Fibroblast of skin of abdomen (primary cell): Measurements from ENCODE around the gene HOXA11. TPM values are rescaled to one million over a fixed set of nuclear protein-coding genes. Genes with fewer than 3 reads are reported as not detected.
A peak's percentile ranks its signal among the peaks of the same experiment; 100 is the strongest.

Experiments
- DNase-seq: peaks from one replicate; pipeline ENCODE4 v3.0.0-alpha.2; 2013
- polyA plus RNA-seq, 2 experiments: library from polyadenylated mRNA; unstranded; fragments of 120-200 nt; gene quantifications; one replicate each; pipeline ENCODE4 v1.2.1, GENCODE V29; 2013; ENCODE audit not compliant: insufficient read length in 2 of 2

Gene HOXA11
- 2.3 TPM for polyA plus RNA-seq (2013, experiment 1 of 2; ENCODE audit: insufficient read length)
- 2.2 TPM for polyA plus RNA-seq (2013, experiment 2 of 2; ENCODE audit: insufficient read length)

- DNase-seq, result peak; percentile 74
Measured at GRCh38 chr7:27185013-27185853, at the start of gene HOXA11. TSS of gene HOXA11 (minus strand) at chr7:27185232. CDS start at chr7:27185144, 88 bp downstream.

DNA sequence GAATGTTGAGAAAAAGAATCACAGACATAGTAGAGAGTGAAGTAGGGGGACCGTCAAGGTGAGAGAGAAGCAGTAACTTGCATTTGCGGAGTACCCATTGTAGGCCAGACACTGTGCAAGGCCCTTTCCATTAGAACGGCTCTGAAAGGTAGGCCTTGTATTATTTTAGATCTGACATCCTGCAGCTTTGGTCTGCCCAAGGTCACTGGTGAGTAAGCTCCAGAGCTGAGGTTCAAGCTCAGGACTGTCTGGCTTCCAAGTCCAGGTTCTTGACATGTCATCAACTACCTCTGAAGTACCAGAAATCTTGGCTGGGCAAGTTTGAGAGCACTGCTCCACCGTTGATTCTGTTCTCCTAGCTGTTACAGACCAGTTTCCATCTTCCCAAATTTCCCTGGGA lies 44.4 kb upstream of the HOXA11 start:
- no peak for DNase-seq

DNA sequence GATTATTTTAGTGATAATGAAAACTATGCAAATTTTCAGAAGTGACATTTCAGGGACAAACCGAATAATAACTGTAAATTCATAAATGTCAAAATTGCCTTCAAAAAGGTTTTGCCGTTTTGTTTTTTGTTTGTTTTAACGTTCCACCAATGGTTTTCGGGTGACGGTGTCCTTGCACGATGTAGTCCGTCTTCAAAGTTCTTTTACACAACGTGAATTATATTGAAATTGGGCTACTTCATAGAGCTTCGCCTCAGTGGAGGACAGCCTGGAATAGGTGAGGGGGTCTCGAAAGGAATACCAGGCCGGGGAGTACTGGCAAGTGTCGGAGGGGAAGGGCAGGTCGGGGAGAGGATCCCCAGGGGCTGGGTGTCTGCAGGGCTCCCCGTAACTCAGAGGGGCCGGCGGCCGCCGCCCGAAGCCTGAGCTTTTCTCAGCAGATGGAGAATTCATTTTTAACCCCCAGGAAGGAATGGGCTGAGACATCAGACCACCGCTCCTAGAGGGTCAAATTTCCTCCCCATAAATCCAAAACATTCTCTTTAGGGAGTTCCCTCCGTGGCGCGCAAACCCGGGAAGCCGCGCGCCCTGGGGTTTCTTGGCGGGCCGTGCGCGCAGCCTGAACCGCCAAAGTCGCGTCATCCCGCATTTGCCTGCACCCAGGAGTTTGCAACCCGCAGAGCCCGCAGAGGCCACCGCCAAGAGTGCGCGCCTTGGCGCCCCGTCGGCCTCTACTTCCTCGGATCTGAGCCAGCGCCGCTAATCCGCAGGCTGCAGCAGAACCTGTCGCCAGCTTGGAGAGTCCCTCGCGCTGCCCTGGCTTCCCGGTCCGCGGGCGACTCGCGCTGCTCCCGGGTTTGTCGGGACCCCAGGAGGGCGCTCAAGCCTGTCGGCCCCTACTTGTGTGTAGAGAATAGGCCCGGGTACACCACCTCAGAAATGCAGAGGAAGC lies 40.2 kb upstream of the HOXA11 start:
- no peak for DNase-seq

GRCh38 chr7:27223941-27224575 lies 39.0 kb upstream of the HOXA11 start:
- no peak for DNase-seq

DNA sequence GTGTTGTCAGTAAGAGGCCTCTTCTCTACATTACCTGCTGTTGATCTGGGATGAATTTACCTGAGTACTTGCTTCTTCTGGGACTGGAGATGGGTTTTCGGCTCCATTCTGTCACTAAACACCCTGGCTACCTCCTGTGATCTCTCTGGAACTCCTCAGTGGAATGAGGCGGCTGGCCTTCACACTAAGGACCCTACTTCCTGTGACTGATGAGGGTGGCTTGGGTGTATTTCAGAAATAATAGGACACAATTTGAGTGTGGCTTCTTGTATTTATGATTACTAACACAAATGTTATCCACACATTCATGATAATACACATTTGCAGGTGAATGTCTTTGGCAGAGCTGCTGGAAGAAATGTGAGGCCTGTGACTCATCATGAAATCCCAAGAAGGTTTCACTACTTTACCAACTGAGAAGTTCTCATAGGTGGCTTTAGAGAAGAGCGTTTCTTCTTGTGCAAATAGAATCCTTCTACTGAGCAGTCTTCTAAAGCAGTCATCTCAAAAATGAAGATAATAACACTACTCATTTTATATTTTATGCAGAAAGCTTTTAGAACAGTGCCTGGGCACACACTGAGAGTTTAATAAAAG lies 36.3 kb upstream of the HOXA11 start:
- no peak for DNase-seq

GRCh38 chr7:27220440-27220955 lies 35.5 kb upstream of the HOXA11 start:
- no peak for DNase-seq

GRCh38 chr7:27219821-27220220 lies 34.8 kb upstream of the HOXA11 start:
- no peak for DNase-seq

DNA sequence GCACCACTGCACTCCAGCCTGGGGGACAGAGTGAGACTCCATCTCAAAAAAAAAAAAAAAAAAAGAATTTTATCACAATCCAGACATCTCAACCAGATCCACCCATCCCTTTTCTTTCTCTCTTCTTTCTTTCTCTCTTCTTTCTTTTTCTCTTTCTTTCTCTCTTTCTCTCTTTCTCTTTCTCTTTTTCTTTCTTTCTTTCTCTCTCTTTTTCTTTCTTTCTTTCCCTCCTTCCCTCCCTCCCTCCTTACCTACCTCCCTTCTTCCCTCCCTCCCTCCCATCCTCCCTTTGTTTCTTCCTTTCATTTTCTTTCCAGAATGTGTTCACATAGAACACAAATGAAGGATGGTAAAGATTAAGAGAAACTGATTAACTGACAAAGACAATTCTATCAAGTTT lies 32.9 kb upstream of the HOXA11 start:
- no peak for DNase-seq

DNA sequence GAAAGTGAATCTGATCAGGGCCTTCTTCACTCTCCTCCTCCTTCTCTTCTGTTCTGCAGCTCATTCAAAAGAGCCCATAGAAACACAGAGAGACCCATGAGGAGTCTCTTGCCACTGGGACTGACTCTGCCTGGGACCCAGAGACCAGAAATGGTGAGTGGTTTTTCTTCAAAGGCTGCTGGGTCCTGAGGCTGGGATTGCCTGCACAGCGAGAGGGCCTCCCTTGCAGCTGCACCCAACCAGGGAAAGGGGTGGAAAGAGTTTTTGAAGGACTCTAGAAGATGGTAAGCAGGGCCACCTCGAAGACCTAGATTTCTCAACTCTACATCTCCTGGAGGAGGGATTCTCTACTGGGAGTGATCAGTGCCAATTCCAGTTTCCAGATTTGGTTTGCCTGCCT lies 30.3 kb upstream of the HOXA11 start:
- no peak for DNase-seq

DNA sequence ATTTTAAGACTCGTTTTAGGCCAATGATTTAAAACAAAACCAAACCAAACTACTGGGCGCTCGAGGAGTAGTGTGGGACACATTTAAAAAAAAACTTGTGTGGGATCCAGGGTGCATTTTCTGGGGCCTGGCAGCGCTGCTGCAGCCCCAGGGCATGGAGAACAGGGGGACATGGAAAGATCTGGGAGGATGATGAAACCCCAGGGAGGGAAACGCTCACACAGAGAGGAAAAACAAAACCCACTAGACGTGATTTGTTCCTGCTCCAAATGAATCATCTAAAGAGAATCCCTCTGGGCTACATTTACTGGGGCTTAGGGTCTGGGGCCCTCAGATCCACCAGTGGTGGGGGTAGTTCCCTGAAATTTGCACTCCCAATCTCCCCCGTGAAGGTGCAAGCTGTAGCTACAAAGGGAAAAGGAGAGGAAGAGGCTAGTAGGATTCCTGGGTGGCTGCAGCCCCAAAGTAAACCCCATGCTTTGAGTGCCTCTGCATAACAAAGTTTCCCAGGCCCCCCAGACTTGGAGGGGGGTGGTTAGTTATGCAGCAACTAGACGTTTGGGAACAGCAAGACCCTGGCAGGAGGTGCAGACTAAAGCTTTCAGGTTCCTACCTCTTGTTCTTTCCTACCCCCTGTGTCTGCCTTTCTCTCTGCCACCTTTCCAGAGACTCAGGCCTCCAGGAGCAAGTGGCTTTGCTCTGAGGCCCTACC lies 29.4 kb upstream of the HOXA11 start:
- no peak for DNase-seq

- no peak for DNase-seq
Measured at GRCh38 chr7:27213433-27214238, 28.6 kb upstream of the HOXA11 start.

DNA sequence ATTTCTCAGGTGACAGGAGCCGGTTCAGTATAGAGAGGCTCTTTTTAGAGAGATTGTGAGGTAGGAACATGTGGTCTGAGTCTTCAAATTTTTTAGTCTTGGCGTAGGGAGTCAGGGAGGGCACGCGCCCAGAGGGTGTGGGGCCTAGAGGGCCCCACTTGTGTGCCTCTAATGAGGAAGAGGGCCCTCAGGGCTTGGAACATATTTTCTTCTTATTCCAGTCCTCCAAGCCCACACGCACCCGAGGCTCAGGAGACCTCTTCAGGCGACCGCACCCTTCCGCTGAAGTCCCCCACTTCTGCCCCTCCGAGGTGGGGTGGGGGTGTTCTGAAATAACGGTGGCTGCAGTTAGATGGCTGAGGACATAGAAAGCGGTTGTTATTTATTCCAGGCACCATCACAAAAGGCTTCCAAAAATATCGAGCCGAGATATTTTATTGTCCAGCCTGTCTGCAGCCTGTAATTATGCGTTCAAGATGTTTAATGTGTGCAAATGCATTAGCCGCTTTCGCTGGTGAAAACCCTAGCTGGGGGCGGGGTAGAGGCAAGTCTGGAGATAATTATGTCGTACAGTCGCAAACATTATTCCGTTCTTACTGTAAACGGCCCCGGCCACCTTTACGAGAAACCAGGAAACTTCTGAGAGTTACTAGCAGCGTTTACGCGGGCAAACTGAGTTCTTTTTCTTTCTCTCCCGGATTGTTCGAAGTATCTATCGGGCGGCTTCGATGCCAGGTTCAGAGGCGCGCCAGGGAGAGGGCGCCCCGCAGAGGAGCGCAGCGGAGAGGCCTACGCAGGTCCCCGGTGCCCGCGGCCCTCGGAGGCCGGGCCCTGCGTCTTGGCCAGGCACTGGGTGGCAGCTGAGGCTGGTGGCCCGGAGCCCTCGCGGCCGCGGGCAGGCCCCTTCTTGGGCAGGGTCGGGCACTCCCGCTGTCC lies 27.7 kb upstream of the HOXA11 start:
- no peak for DNase-seq

- DNase-seq, result no peak
Measured at GRCh38 chr7:27211764-27212204, 26.8 kb upstream of the HOXA11 start.

- no peak for DNase-seq
Measured at GRCh38 chr7:27211084-27211446, 26.0 kb upstream of the HOXA11 start.

DNA sequence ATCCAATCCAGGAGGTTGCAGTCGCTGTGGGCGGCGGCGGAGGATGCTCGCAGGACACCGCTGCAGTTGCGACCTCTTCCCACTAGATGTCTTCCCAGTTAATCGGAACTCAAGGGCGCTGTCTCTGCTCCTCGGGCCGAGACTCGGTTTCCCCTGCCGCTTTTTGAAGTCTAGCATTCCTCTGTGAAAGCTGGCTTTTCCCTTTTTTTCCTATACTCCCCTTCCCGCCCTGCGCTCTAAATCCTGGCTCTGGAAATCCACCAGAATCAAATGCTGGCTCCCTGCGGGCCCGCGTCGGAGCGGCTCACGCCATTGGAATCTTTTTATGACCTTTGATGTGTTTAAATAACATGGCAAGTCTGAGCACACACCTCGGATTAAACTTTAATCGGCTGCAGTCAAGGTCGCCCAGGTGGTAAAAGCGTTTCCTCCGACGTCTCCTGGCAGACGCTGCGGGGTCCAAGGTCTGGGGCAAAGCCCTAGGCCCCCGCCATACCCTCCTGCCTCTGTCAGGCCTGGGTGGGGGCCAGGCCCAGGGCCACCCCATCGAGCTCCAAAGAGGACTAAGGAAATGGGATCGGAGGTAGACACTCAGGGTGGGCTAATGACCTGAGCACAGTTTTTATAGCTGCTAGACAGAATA lies 25.5 kb upstream of the HOXA11 start:
- DNase-seq, result peak; percentile 39

- no peak for DNase-seq
Measured at GRCh38 chr7:27209933-27210440, 25.0 kb upstream of the HOXA11 start.

DNA sequence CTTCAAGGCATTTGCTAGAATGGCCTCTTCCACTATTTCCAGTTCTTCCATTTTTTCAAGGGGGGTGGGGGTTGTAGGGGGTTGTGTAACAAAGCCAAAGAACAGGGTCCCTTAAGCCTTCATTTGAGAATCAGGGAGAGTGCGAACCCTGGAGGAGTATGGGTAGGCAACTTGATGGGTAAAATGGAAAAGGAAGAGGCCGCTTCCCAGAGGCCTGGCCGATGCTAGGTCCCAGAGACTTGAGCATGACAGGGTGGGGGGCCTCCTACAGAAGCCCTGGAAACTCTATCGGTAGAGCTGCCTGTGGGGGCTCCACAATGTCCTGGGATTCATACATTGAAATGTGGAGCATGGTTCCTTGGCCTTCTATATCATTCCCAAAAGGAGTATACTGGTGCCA lies 24.0 kb upstream of the HOXA11 start:
- DNase-seq, result no peak

DNA sequence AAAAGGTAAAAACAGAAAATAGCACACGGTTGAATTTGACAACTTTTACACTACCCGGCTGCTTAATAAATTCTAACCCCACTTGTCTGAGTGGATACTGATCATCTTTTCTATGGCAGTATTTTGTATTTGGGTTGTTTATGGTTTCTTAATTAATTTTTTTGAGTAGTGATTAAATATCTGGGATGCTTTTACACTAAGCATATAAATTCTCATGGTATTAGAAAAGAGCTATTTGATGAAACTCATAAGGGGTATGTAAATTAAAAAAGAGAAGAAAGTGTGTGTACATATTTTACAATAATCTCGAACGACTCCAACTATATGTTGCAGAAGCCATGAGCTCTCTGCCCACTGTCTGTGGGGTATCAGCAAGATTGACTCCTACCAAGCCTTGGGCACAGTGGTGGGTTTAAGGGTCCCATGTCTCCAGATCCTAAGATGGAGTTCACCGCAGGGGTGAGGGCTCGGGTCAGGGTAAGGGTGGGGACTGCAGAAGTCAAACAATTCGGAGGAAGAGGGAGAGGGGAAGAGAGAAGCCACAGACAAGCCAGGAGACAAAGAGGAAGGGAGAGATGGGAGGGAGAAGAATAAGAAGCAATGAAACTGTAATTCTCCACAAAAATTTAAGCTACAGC lies 22.4 kb upstream of the HOXA11 start:
- no peak for DNase-seq
